ENCODE data around the gene ACSF2.
"Not testable (repeated sequence)": the region's sequence is repeated elsewhere in the genome, so short reads cannot be mapped to it uniquely, and the experiment has no call there.

The ACSF2 gene

DNA sequence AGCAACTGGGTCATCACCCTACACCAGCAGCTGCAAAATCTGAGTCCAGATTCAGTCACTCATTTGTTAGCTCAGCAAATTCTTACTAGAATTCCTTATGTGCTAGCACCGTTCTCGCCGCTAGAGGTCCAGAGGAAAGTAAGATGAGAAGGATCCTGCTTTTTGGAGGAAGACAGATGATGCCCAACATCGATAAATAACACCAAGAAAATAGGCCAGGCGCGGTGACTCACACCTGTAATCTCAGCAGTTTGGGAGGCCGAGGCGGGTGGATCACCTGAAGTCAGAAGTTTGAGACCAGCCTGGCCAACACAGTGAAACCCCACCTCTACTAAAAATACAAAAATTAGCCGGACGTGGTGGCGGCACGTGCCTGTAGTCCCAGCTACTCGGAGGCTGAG is 46.7 kb downstream of the ACSF2 start:
- TF ChIP-seq CTCF (conservative IDR thresholded peaks at IDR 0.05): peak; percentile 79
- H3K27ac ChIP-seq: not testable (repeated sequence)

- no peak for TF ChIP-seq CTCF (conservative IDR thresholded peaks at IDR 0.05)
- no peak overlapping the region for H3K27ac ChIP-seq
Measured at GRCh38 chr17:50473901-50474300, 47.9 kb downstream of the ACSF2 start.

DNA sequence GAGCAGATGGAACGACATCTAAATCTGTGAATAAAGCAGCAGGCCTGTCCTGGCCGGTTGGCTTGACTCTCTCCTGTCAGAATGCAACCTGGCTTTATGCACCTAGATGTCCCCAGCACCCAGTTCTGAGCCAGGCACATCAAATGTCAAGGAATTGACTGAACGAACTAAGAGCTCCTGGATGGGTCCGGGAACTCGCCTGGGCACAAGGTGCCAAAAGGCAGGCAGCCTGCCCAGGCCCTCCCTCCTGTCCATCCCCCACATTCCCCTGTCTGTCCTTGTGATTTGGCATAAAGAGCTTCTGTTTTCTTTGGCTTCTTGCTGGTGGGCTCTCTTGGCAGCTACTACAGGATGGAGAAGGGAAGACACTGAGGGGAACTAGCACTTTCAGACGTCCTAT is 48.5 kb downstream of the ACSF2 start:
- no peak for TF ChIP-seq CTCF (conservative IDR thresholded peaks at IDR 0.05)
- no peak overlapping the region for H3K27ac ChIP-seq

DNA sequence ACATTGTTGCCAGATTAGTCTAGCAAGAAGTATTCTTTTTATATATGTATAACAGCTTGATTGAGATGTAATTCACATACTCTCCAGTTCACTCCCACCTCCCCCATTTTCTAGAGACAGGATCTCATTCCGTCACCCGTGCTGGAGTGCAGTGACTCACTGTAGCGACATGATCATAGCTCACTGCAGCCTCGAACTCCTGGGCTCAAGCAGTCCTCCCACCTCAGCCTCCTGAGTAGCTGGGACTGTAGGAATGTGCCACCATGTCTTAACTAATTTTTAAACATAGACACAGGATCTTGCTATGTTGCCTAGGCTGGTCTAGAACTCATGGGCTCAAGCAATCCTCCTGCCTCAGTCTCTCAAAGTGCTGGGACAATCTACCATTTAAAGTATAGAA is 49.3 kb downstream of the ACSF2 start:
- TF ChIP-seq CTCF (conservative IDR thresholded peaks at IDR 0.05): no peak
- H3K27ac ChIP-seq: no peak overlapping the region

GRCh38 chr17:50475775-50476544 is 49.9 kb downstream of the ACSF2 start:
- not testable (repeated sequence) for H3K27ac ChIP-seq

- peak overlapping the region; percentile 96; the same call in 1 of the 2 replicates for H3K27ac ChIP-seq
- TF ChIP-seq CTCF (conservative IDR thresholded peaks at IDR 0.05): no peak
Measured at GRCh38 chr17:50476545-50477315, 50.7 kb downstream of the ACSF2 start.

GRCh38 chr17:50477976-50478375 is 52.0 kb downstream of the ACSF2 start:
- no peak for TF ChIP-seq CTCF (conservative IDR thresholded peaks at IDR 0.05)
- H3K27ac ChIP-seq: peak overlapping the region; percentile 96

All from VCaP (cell line).